HG02678 (cell line): ENCODE data around the gene SMNDC1.
"Not testable (repeated sequence)": the region's sequence is repeated elsewhere in the genome, so short reads cannot be mapped to it uniquely, and the experiment has no call there.

ENCODE experiments used
- ATAC-seq: cut with Tn5 transposase; IDR thresholded peaks from one replicate; pipeline ENCODE4 v1.9.1; 2021; ENCODE audit warnings: mild to moderate bottlenecking, moderate library complexity; ENCODE audit not compliant: unreplicated experiment

SMNDC1 gene

DNA sequence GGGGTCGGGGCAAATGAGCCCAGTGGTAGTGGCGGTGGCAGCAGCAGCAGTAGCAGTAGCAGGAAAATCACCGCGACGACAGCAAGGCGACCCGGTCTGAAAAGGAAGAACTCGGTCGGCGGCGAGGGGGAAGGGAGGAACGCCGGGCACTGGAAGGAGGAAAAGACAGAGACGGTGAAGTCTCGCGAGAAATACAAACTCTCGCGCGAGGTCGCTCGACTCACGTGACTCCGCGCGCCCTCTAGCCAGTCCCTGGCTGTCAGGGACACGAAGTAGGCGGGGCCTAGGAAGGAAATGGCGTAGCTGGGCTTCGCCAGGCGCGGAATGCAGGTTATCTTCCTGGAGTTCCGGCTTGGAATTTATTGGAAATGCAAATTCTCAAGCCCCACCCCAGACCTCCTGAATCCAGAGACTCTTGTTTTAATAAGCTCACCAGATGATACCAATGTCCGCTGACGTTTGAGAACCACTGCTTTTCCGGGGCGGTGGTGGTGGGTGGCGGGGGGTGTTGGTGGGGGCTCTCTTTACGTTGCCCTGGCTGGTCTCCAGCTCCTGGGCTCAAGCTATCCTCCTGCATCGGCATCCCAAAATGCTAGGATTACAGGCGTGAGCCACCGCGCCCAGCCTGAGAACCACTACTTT is at the start of gene SMNDC1:
Gene SMNDC1 (minus strand): TSS at position 141 of the 642 bp plus-strand sequence. CDS start 1,333 bp downstream, outside the sequence.
- peak; percentile 90 for ATAC-seq

- no peak for ATAC-seq
Observed at GRCh38 chr10:110354322-110354766, 49.6 kb upstream of the SMNDC1 start.

DNA sequence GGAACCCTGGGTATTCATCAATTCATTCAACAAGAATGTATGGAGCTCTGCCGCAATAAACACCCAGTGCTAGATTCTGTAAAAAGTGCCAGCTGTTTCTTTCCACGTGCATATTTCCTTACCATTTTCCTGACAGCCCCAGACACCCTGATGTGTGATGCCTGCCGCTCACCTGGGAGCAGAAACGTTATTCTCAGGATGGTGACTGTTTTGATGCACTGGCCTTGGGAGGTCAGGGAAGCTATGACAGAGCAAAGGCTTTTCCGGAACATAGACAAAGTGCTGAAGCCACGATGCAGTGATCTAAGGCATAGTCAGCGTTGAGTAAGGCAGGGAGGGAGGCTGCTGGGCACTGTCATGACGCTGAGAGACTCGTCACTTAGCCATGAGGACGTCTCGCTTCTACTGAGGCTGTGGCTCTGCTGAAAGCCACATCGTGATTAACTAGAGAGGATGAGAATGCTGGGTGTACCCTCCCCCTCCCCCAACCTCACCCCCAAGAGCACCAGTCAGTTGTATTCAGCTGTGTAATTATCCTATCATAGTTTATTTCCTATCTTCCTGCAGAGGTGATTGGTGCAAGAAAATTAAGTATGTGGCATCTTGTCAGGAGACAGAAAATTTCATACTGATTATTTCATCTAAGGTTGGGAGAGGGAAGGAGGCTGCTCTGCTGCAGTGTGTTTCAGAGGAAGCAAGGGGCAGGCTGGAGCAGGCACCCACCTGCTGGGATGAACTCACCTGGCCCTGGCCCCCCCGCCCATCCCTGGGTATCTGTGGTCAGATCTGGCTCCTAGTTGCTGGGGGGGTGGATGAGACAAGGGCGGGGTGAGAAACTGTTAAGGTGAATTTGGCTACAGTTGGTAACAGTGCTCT is 48.8 kb upstream of the SMNDC1 start:
- no peak for ATAC-seq

DNA sequence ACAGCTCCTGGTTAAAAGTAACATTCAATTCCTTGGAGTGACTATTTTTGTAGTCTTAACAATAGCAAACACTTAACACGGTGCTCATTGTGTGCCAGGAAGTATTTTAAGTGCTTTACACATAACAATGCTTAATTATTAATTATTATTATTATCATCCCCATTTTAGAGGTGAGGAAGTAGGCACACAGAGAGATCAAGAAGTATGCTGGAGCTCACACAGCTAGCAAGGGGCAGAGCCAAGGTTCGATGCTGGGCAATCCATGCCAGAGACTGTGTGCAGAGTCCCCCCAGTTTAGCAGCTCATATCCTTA is 48.2 kb upstream of the SMNDC1 start:
- ATAC-seq: no peak

GRCh38 chr10:110350812-110351211 is 46.1 kb upstream of the SMNDC1 start:
- ATAC-seq: no peak

GRCh38 chr10:110349831-110350230 is 45.1 kb upstream of the SMNDC1 start:
- ATAC-seq: no peak

GRCh38 chr10:110349386-110349785 is 44.7 kb upstream of the SMNDC1 start:
- ATAC-seq: no peak

GRCh38 chr10:110348336-110348735 is 43.6 kb upstream of the SMNDC1 start:
- ATAC-seq: no peak

DNA sequence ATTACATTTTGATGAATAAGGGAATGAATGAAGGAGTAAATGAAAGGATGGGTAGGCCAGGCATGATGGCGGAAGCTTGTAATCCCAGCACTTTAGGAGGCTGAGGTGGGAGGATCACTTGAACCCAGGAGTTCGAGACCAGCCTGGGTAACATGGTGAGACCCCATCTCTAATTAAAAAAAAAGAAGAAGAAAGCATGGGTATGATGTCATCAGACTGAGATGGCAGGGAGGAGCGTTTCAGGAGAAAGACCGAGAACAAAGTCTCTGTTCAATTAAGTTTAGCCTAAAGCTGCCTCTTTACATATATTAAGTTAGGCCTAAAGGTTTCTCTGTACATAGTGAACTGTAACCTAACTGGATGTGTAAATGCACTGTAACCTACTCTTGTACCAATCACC is 42.2 kb upstream of the SMNDC1 start:
- no peak for ATAC-seq

DNA sequence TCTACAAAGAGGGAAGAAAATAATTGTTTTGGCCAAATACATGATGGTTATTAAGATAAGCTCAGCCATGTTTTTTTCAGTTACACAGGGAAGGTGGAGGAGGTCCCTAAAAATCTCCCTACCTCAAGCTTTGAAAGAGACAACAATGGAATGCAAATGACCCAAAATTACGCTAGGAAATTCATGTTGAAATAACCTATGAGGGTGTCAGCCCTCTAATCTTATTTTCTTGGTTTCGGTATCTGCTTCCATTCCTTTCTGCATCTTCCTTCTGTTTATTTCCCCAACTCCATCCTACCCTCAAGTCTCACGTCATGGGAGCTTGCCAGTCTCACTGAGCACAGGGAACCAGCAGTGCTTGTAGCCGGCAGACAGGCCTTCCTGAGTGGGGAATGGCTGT is 40.6 kb upstream of the SMNDC1 start:
- no peak for ATAC-seq

- ATAC-seq: no peak
Observed at GRCh38 chr10:110344622-110345021, 39.9 kb upstream of the SMNDC1 start.

- ATAC-seq: no peak
Observed at GRCh38 chr10:110343947-110344346, 39.2 kb upstream of the SMNDC1 start.

GRCh38 chr10:110340816-110341215 is 36.1 kb upstream of the SMNDC1 start:
- no peak for ATAC-seq

DNA sequence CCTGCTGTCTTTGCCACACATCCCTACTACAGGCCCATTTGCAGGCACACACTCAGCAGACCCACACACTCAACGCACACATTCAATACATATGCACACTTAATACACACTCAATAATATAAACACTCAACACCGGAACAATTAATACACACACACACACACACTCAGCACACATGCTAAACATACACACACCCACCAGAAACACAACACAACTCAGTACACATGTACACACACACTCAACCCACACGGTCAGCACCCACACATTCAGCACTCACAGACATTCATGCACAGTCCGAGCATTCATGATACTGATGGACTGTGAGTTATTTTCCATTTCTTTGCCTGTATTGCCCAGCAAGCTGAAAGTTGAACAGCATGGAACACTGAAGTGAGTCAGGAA is 35.4 kb upstream of the SMNDC1 start:
- no peak for ATAC-seq

GRCh38 chr10:110337906-110338305 is 33.2 kb upstream of the SMNDC1 start:
- no peak for ATAC-seq

DNA sequence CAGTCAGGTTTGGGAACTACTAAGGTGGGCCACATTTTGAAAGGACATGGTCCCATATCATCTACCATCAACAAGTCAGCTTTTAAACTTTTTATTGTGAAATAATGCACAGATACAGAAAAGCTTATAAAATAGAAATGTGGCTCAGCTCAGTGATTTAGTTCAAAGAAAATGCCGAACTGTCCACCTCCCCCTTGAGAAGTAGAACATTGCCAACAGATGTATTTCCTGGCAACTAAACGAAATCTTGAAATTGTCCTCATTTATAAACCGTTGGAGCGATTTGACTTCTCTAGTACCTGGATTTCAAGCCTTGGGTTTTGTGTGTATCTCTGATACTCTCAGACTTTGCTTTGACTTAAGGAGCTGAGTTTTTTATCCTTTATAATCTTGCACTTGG is 32.7 kb upstream of the SMNDC1 start:
- no peak for ATAC-seq

DNA sequence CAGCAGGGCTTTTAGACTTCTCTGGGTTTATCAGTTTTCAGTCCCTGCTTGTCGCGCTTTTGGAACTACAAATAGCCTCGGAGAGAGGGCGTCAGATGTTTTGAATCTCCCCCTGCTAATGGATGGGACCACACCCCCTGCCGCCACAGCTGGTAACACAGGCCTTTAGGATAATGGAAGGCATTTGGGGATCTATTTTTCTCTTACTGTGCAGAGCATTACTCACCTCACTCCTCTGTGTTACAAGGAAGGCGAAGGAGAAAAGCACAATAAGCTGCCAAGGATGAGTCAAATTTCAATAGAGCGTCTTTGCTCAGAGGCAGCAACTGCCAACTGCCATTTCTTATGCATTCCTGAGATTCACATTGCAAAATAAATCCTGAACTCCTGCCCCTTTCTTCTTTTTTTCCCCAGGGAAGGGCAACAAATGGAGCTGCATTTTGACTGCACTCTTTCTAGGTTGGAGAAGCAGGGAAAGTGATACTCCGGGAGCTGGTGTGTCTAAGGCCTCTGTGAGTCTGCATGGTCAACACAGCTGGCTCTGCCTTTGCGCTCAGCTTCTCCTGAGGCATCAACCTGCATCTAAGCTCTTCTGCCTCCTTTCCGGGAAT is 31.5 kb upstream of the SMNDC1 start:
- ATAC-seq: no peak

GRCh38 chr10:110335314-110336064 is 30.8 kb upstream of the SMNDC1 start:
- no peak for ATAC-seq

- no peak for ATAC-seq
Observed at GRCh38 chr10:110334061-110334656, 29.4 kb upstream of the SMNDC1 start.

GRCh38 chr10:110331226-110331795 is 26.6 kb upstream of the SMNDC1 start:
- not testable (repeated sequence) for ATAC-seq
